Measurements from ENCODE around the gene MYMX. TPM values are rescaled to one million over a fixed set of nuclear protein-coding genes. Genes with fewer than 3 reads are reported as not detected.
A peak's percentile ranks its signal among the peaks of the same experiment; 100 is the strongest.

Gene MYMX
- polyA plus RNA-seq, 2 of the 4 experiments (the other 2 are of a cell fraction): not detected

DNA sequence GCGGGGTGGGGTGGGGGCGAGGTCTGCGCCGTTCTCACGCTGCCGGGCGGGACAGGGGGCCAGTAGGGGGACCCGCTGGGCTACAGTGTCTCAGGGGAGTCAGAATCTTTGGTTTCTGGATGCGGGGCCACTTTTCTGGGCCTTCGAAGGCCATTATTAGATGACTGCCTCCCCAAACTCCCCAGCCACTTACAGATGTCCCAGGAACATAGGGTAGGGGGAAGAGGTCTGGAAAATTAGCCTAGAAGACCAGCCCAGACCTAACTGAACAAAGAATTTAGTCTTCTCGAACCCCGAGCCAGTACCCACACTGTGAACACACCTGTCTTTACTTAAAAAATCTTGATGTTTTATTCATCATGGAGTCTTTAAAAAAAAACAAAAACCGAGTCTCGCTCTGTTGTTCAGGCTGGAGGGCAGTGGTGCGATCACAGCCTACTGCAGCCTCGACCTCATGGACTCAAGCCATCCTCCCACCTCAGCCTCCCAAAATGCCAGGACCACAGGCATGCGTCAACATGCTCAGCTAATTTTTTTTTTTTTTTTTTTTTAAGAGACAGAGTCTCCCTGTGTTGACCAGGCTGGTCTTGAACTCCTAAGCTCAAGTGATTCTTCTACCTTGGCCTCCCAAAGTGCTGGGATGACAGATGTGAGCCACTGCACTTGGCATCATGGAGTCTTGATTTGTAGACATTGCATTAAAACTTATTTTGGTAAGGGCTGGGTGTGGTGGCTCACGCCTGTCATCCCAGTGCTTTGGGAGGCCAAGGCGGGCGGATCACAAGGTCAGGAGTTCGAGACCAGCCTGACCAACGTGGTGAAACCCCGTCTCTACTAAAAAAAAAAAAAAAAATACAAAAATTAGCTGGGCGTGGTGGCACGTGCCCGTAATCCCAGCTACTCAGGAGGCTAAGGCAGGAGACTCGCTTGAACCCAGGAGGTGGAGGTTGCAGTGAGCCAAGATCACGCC is 3.4 kb downstream of the MYMX start:
- ATAC-seq (peak in 1 of 2 experiments; percentile 10; a peak in 3 of 6 replicates), FAIRE-seq (no peak), DNase-seq (ENCODE audit: low read depth in 1 of 2, low spot score in 1 of 2) (no peak)
- no peak for TF ChIP-seq EP300 (IDR thresholded peaks at IDR 0.05)
- TF ChIP-seq FOSL2 (IDR thresholded peaks at IDR 0.05): no peak
- TF ChIP-seq FOSL2 (CRISPR knock-in tag; IDR thresholded peaks at IDR 0.05): no peak
- no peak for TF ChIP-seq CBX2 (IDR thresholded peaks at IDR 0.05; ENCODE audit: borderline replicate concordance, low read depth)
- TF ChIP-seq E2F6 (IDR thresholded peaks at IDR 0.05; ENCODE audit: borderline replicate concordance, low read depth): no peak
- 66% methylated on average over 19 of the region's 28 CpGs for WGBS (ENCODE audit: missing lambda C conversion rate)
- Histone ChIP-seq H3K4me1 (peaks cover 56% of the 10 kb centered on the region), H3K4me3 (peak overlapping the region; percentile 51), H3K27ac (peak overlapping the region; percentile 77 to 92), H3K4me2 (peak overlapping the region; percentile 85), H3K9me3 (no peaks in the 10 kb centered on the region)
- CTCF ChIA-PET: interaction anchor here (0.6 to 9.2 kb wide), 4 partner anchors 16 to 122 kb away, joined by 3 to 111 read pairs (median 6); no protein-coding TSS in a partner anchor
- POLR2A ChIA-PET: interaction anchor here (0.9 to 1.4 kb wide), 3 partner anchors 16 to 93 kb away, joined by 4 to 10 read pairs (median 5); partner anchors contain the start of genes HSP90AB1, MRPL14 and TMEM63B

- Histone ChIP-seq H3K4me2 (peak overlapping the region; percentile 93; the same call in 2 of the 3 replicates), H3K4me1 (peaks cover 63% of the 10 kb centered on the region), H3K27ac (peak overlapping the region; percentile 40 to 98; a peak in 5 of 6 replicates), H3K4me3 (no peak overlapping the region), H3K9me3 (no peaks in the 10 kb centered on the region)
- POLR2A ChIA-PET: interaction anchor here (1.6 kb wide), 1 partner anchor 26 kb away, joined by 14 read pairs; the partner anchor contains the start of gene HSP90AB1
- 86% methylated on average over 4 of the region's 4 CpGs for WGBS (ENCODE audit: missing lambda C conversion rate)
- TF ChIP-seq MAFK (IDR thresholded peaks at IDR 0.05; ENCODE audit: partially characterized antibody) (no peak), JUN (IDR thresholded peaks at IDR 0.05) (no peak)
- TF ChIP-seq, protein P1, sequence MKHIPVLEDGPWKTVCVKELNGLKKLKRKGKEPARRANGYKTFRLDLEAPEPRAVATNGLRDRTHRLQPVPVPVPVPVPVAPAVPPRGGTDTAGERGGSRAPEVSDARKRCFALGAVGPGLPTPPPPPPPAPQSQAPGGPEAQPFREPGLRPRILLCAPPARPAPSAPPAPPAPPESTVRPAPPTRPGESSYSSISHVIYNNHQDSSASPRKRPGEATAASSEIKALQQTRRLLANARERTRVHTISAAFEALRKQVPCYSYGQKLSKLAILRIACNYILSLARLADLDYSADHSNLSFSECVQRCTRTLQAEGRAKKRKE (CRISPR knock-in tag; IDR thresholded peaks at IDR 0.05; ENCODE audit: low read depth): no peak
- TF ChIP-seq, protein P2, sequence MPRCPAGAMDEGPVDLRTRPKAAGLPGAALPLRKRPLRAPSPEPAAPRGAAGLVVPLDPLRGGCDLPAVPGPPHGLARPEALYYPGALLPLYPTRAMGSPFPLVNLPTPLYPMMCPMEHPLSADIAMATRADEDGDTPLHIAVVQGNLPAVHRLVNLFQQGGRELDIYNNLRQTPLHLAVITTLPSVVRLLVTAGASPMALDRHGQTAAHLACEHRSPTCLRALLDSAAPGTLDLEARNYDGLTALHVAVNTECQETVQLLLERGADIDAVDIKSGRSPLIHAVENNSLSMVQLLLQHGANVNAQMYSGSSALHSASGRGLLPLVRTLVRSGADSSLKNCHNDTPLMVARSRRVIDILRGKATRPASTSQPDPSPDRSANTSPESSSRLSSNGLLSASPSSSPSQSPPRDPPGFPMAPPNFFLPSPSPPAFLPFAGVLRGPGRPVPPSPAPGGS (IDR thresholded peaks at IDR 0.05): no peak
- CTCF ChIA-PET: interaction anchor here (0.8 to 9.2 kb wide), 11 partner anchors 9 to 100 kb away, joined by 3 to 111 read pairs (median 5); partner anchors contain the start of gene HSP90AB1
- DNase-seq (ENCODE audit: low read depth in 1 of 2, low spot score in 1 of 2) (no peak), ATAC-seq (no peak), FAIRE-seq (no peak)
Observed at GRCh38 chr6:44220913-44221290, 4.2 kb downstream of the MYMX start.

GRCh38 chr6:44221291-44221960 is 4.7 kb downstream of the MYMX start:
- Histone ChIP-seq H3K4me3 (no peak overlapping the region), H3K4me2 (peak overlapping the region; percentile 93), H3K9me3 (no peaks in the 10 kb centered on the region), H3K27ac (peak overlapping the region; percentile 67 to 98; a peak in 5 of 6 replicates), H3K4me1 (peaks cover 68% of the 10 kb centered on the region)
- ATAC-seq (peak; percentile 47 to 77), FAIRE-seq (no peak), DNase-seq (ENCODE audit: low read depth in 1 of 2, low spot score in 1 of 2) (peak; percentile 60 to 87)
- WGBS (ENCODE audit: missing lambda C conversion rate): 0% methylated on average over 2 of the region's 4 CpGs
- CTCF ChIA-PET: interaction anchor here (0.7 to 9.2 kb wide), 13 partner anchors 8 to 100 kb away, joined by 3 to 111 read pairs (median 5); partner anchors contain the start of gene HSP90AB1
- POLR2A ChIA-PET: interaction anchor here (1.6 kb wide), 1 partner anchor 25 kb away, joined by 14 read pairs; the partner anchor contains the start of gene HSP90AB1
- TF ChIP-seq MAFK (IDR thresholded peaks at IDR 0.05; ENCODE audit: partially characterized antibody) (no peak), JUN (IDR thresholded peaks at IDR 0.05) (no peak), RFX5 (IDR thresholded peaks at IDR 0.05) (no peak), HES2 (IDR thresholded peaks at IDR 0.05) (no peak), HOXB5 (CRISPR knock-in tag; IDR thresholded peaks at IDR 0.05) (no peak), FOSL2 (IDR thresholded peaks at IDR 0.05) (no peak), FOSL2 (CRISPR knock-in tag; IDR thresholded peaks at IDR 0.05) (no peak), SREBF2 (IDR thresholded peaks at IDR 0.05) (no peak), HDAC2 (IDR thresholded peaks at IDR 0.05) (no peak), CHD4 (IDR thresholded peaks at IDR 0.05; ENCODE audit: borderline replicate concordance) (no peak), MYC (IDR thresholded peaks at IDR 0.05; ENCODE audit: borderline replicate concordance, low read length) (no peak), SMC3 (IDR thresholded peaks at IDR 0.05) (no peak; the same call in 2 of the 3 replicates), NPAS2 (CRISPR knock-in tag; IDR thresholded peaks at IDR 0.05; ENCODE audit: borderline replicate concordance) (no peak), NFE2L2 (conservative IDR thresholded peaks at IDR 0.05; ENCODE audit: low read length) (no peak), ZFP36 (IDR thresholded peaks at IDR 0.05; ENCODE audit: borderline replicate concordance, partially characterized antibody) (no peak)
- TF ChIP-seq, protein P3, sequence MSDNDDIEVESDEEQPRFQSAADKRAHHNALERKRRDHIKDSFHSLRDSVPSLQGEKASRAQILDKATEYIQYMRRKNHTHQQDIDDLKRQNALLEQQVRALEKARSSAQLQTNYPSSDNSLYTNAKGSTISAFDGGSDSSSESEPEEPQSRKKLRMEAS (IDR thresholded peaks at IDR 0.05): peak; percentile 29; the same call in 1 of the 2 replicates
- TF ChIP-seq, protein P1 (CRISPR knock-in tag; IDR thresholded peaks at IDR 0.05; ENCODE audit: low read depth): no peak
- TF ChIP-seq, protein P4, sequence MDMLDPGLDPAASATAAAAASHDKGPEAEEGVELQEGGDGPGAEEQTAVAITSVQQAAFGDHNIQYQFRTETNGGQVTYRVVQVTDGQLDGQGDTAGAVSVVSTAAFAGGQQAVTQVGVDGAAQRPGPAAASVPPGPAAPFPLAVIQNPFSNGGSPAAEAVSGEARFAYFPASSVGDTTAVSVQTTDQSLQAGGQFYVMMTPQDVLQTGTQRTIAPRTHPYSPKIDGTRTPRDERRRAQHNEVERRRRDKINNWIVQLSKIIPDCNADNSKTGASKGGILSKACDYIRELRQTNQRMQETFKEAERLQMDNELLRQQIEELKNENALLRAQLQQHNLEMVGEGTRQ (IDR thresholded peaks at IDR 0.05): no peak

Measured in A549 (cell line).